Neutrophil (primary cell): ENCODE measurements around the gene SELP.

Experiments used
- H3K27ac ChIP-seq: fragments of 200-600 bp; sonication (generic); 2 replicates; pipeline ENCODE4 v1.5.1; 2016; ENCODE audit warnings: mild to moderate bottlenecking, moderate library complexity
- H3K27me3 ChIP-seq: fragments of 200-600 bp; sonication (generic); 2 replicates; pipeline ENCODE4 v1.6.0; 2016; ENCODE audit warnings: mild to moderate bottlenecking
- H3K36me3 ChIP-seq: fragments of 200-600 bp; sonication (generic); 2 replicates; pipeline ENCODE4 v1.5.1; 2017
- H3K4me1 ChIP-seq, 2 experiments: fragments of 200-600 bp in 1 of 2; sonication (generic) in 1 of 2; 1 replicate in 1 of 2; 2 replicates in 1 of 2; pipeline versions ENCODE4 v1.5.1 to v1.6.1; 2013 to 2016; ENCODE audit warnings: low read depth in 1 of 2, low read length in 1 of 2, mild to moderate bottlenecking in 1 of 2, moderate library complexity in 1 of 2; ENCODE audit not compliant: control insufficient read depth in 1 of 2, insufficient read depth in 1 of 2
- H3K4me3 ChIP-seq, 2 experiments: fragments of 200-600 bp in 1 of 2; sonication (generic) in 1 of 2; 1 replicate in 1 of 2; 2 replicates in 1 of 2; pipeline ENCODE4 v1.5.1; 2013 to 2016; ENCODE audit warnings: low read depth in 1 of 2, low read length in 1 of 2, mild to moderate bottlenecking in 1 of 2, moderate library complexity in 1 of 2
- H3K9me3 ChIP-seq: fragments of 200-600 bp; sonication (generic); 2 replicates; pipeline ENCODE4 v1.5.1; 2016
- TF ChIP-seq, protein P1 (sequence below): fragments of 200-600 bp; sonication (generic); IDR thresholded peaks from 2 replicates; pipeline ENCODE4 v1.5.1; 2016; ENCODE audit warnings: antibody characterized with exemption

Gene SELP

DNA sequence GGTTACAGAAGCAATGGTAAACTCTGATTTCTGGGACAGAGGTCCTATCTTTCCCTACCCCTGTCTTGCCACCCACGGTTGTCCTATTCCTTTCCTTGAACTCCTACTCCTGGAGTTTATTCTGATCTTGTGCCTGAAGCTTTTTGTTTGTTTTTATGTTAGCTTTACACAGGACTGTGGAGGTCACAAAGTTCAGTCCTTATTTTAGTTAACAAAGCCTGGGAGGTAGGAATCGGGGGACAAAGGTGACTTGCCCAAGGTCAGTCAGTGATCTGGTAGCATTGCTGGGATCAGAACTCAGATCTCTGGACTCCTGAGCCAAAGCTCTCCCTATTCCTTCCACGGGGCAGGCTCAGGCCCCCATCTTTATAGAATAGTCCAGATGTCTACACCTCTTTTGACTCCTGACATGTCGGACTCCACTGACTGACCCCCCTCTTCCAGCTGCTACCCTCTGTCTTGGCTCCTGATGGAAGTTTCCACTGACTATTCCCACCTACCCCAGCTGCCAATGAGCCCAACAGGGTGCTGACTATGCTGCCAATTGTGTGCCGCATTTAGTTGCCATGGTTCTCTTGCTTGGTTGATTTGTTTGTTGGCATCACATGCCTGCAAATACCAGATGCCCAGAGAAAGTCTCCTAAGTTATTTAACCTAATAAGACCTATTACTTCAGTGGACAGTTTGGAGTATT, 53.5 kb downstream of the SELP start:
- no peaks in the 10 kb centered on the region for H3K27me3 ChIP-seq

DNA sequence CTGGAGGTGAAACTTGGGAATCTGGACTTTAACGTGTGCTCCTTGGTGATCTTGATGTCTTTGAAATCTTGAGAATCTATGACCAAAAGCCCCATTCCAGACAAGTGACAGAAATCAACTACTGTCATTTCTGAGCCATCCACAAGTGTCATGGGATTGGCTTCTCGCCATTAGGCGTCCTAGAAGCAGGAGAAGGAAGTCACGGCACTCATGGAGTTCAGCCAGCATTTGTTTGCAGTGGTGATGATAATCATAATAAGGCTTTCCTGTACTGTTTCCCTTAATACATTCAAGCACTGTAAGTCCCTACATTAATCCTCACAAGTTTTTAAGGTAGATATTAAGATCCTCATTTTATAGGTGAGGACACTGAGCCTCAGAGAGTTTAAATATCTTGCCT, 55.6 kb downstream of the SELP start:
- Histone ChIP-seq H3K4me3 (no peak overlapping the region), H3K9me3 (no peaks in the 10 kb centered on the region), H3K36me3 (peaks cover 71% of the 10 kb centered on the region), H3K4me1 (no peaks in the 10 kb centered on the region), H3K27ac (no peak overlapping the region), H3K27me3 (no peaks in the 10 kb centered on the region)
- TF ChIP-seq, protein P1, sequence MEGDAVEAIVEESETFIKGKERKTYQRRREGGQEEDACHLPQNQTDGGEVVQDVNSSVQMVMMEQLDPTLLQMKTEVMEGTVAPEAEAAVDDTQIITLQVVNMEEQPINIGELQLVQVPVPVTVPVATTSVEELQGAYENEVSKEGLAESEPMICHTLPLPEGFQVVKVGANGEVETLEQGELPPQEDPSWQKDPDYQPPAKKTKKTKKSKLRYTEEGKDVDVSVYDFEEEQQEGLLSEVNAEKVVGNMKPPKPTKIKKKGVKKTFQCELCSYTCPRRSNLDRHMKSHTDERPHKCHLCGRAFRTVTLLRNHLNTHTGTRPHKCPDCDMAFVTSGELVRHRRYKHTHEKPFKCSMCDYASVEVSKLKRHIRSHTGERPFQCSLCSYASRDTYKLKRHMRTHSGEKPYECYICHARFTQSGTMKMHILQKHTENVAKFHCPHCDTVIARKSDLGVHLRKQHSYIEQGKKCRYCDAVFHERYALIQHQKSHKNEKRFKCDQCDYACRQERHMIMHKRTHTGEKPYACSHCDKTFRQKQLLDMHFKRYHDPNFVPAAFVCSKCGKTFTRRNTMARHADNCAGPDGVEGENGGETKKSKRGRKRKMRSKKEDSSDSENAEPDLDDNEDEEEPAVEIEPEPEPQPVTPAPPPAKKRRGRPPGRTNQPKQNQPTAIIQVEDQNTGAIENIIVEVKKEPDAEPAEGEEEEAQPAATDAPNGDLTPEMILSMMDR = no peak

More for the DNA sequence above, 53.5 kb downstream of the SELP start:
- H3K9me3 ChIP-seq = no peaks in the 10 kb centered on the region
- H3K27ac ChIP-seq = no peak overlapping the region
- H3K4me1 ChIP-seq = no peaks in the 10 kb centered on the region
- TF ChIP-seq, protein P1 = no peak
- H3K4me3 ChIP-seq = no peak overlapping the region
- H3K36me3 ChIP-seq = peaks cover 61% of the 10 kb centered on the region

DNA sequence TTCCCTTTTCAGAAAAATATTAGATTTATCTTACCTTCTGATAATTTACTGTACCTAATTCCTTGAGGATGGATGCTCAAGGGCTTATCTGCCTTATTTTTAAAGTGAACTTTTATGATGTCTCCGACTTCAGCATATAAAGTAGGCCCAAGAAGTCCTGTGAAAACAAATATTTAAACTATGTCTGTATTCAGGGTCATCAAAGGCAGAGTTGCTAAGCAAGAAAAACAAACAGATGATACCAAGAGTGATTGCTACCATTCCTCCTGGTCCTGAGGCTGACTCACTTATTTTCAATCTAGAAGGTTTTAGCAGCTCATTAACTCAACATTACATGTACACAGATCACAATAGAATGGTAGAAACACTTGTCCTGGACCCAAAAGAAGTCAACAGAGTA, 57.7 kb downstream of the SELP start:
- Histone ChIP-seq H3K27me3 (no peaks in the 10 kb centered on the region), H3K27ac (no peak overlapping the region), H3K36me3 (peaks cover 71% of the 10 kb centered on the region), H3K9me3 (no peaks in the 10 kb centered on the region), H3K4me3 (no peak overlapping the region), H3K4me1 (no peaks in the 10 kb centered on the region)
- TF ChIP-seq, protein P1 = no peak

DNA sequence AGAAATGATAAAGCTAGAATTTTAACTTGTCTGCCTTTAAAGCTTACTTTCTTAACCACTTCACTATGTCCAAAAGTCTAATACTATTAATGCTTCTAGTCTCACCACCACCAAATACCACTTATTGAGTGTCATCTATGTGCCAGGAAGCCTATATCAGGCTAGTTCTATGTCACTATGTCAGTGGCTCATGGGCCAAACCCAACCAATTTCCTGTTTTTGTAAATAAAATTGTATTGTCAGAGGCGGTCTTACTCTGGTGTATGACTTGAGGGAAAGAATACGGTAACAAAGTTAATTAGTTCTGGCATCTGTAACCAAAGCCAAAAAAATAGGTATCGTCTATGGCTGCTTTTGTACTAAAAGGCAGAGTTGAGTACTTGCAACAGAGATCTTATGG, 58.5 kb downstream of the SELP start:
- Histone ChIP-seq H3K4me1 (no peaks in the 10 kb centered on the region), H3K27me3 (no peaks in the 10 kb centered on the region), H3K27ac (no peak overlapping the region), H3K36me3 (peaks cover 78% of the 10 kb centered on the region), H3K4me3 (no peak overlapping the region), H3K9me3 (no peaks in the 10 kb centered on the region)
- TF ChIP-seq, protein P1 = no peak

DNA sequence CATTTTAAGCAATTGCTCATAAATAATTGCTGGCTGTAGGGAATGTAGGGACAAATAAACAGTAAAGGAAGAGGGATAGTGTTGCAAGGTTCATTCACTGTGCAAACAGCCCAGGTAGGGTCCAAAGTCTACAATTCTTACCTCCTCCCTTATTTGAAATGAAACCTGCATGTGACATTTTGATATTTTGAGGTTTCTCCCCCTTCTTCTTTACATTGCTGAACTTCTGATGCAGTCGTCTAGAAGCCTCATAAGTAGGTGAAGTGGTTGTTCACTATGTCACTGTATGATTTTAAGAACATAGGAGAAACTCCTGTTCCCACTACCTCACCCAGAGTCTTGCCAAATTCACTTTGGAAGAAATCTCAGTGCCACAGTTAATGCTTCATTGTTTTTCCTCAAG, 59.8 kb downstream of the SELP start:
- no peaks in the 10 kb centered on the region for H3K4me1 ChIP-seq
- TF ChIP-seq, protein P1 = no peak
- H3K36me3 ChIP-seq = peaks cover 77% of the 10 kb centered on the region
- no peak overlapping the region for H3K27ac ChIP-seq
- H3K4me3 ChIP-seq = no peak overlapping the region
- no peaks in the 10 kb centered on the region for H3K9me3 ChIP-seq
- no peaks in the 10 kb centered on the region for H3K27me3 ChIP-seq
